T-cell (primary cell): Measurements from ENCODE around the gene SNAPC1. TPM values are rescaled to one million over a fixed set of nuclear protein-coding genes. Genes with fewer than 3 reads are reported as not detected.

Experiments used
- ATAC-seq, 4 experiments: fragments of 200-7000 bp in 3 of 4; fragments of 150-1000 bp in 1 of 4; cut with Tn5 transposase; replicated peaks in 1 of 4; 1 replicate in 3 of 4; 2 replicates in 1 of 4; pipeline ENCODE4 v1.10.0; 2021; ENCODE audit warnings: moderate library complexity in 3 of 4, mild to moderate bottlenecking in 2 of 4, moderate number of reproducible peaks in 1 of 4
- CTCF ChIA-PET, 2 donors: fragments of 300-600 bp; sonication (Branson Sonifier 250); formaldehyde crosslinking; loops; one replicate each; lab custom pipeline; 2022; ENCODE audit warnings: antibody characterized with exemption in 2 of 2; lab: Charles Lee
- POLR2A ChIA-PET, 2 donors: fragments of 300-600 bp; sonication (Branson Sonifier 250); formaldehyde crosslinking; loops; one replicate each; lab custom pipeline; 2022; ENCODE audit warnings: antibody characterized with exemption in 2 of 2; lab: Charles Lee
- DNase-seq, 35 experiments: peaks; one replicate each; pipeline versions ENCODE4 v3.0.0 to v3.0.0-alpha.2; 2013 to 2023
- H3K27ac ChIP-seq: one replicate; pipeline ENCODE4 v1.5.1; 2013; ENCODE audit warnings: low read length
- H3K27me3 ChIP-seq, 2 experiments: replicated peaks in 1 of 2; 1 replicate in 1 of 2; 2 replicates in 1 of 2; pipeline versions ENCODE4 v1.6.1 to v1.7.0; 2013; ENCODE audit warnings: low read length in 1 of 2, mixed read lengths in 1 of 2; ENCODE audit not compliant: control insufficient read depth in 2 of 2, insufficient read depth in 2 of 2; ENCODE audit errors: extremely low read depth in 1 of 2
- H3K36me3 ChIP-seq, 2 donors: 1 replicate in 1 of 2; 2 replicates in 1 of 2; pipeline versions ENCODE4 v1.6.1 to v1.7.0; 2013; ENCODE audit warnings: low read length in 1 of 2; ENCODE audit not compliant: control insufficient read depth in 2 of 2, insufficient read depth in 1 of 2; ENCODE audit errors: extremely low read depth in 1 of 2
- H3K4me1 ChIP-seq, 2 experiments: 1 replicate in 1 of 2; 2 replicates in 1 of 2; pipeline versions ENCODE4 v1.6.1 to v1.7.0; 2013; ENCODE audit warnings: low read length in 2 of 2, mixed read lengths in 1 of 2; ENCODE audit not compliant: insufficient read depth in 2 of 2, control insufficient read depth in 1 of 2; ENCODE audit errors: extremely low read depth in 1 of 2
- H3K4me3 ChIP-seq, 2 donors: 1 replicate in 1 of 2; 2 replicates in 1 of 2; pipeline versions ENCODE4 v1.5.1 to v1.7.0; 2013; ENCODE audit warnings: mild to moderate bottlenecking in 2 of 2, low read length in 1 of 2, moderate library complexity in 1 of 2; ENCODE audit not compliant: control insufficient read depth in 1 of 2; ENCODE audit errors: extremely low read depth in 1 of 2
- H3K9me3 ChIP-seq: 2 replicates; pipeline ENCODE4 v1.7.0; 2013
- H3K27ac Mint-ChIP-seq, 2 donors: one replicate each; pipeline ENCODE4 v1.8.0; 2020 to 2021; ENCODE audit warnings: mild to moderate bottlenecking in 2 of 2, mixed read lengths in 2 of 2
- H3K27me3 Mint-ChIP-seq, 2 donors: one replicate each; pipeline ENCODE4 v1.8.0; 2021 to 2022; ENCODE audit warnings: mixed read lengths in 2 of 2
- H3K36me3 Mint-ChIP-seq: one replicate; pipeline ENCODE4 v1.8.0; 2021; ENCODE audit warnings: mixed read lengths
- H3K4me1 Mint-ChIP-seq, 3 donors: one replicate each; pipeline ENCODE4 v1.8.0; 2020 to 2022; ENCODE audit warnings: mixed read lengths in 3 of 3, mild to moderate bottlenecking in 1 of 3
- H3K4me3 Mint-ChIP-seq, 3 donors: one replicate each; pipeline ENCODE4 v1.8.0; 2020 to 2022; ENCODE audit warnings: mild to moderate bottlenecking in 3 of 3, mixed read lengths in 3 of 3, moderate library complexity in 3 of 3
- H3K9me3 Mint-ChIP-seq, 3 donors: one replicate each; pipeline ENCODE4 v1.8.0; 2020 to 2022; ENCODE audit warnings: mixed read lengths in 3 of 3
- WGBS: methylation state at CpG from one replicate; pipeline ENCODE4 v1.1.5; 2013; ENCODE audit warnings: missing lambda C conversion rate; ENCODE audit not compliant: insufficient coverage; 5-methylcytosine and 5-hydroxymethylcytosine counted together
- total RNA-seq, 35 experiments: library from RNA in 6 of 35; stranded (reverse) in 6 of 35; fragments of 120-200 nt in 1 of 35; gene quantifications; one replicate each; pipeline versions ENCODE4 v1.2.1 to v1.2.4 and lab custom pipeline; 2013 to 2026

SNAPC1 gene
- total RNA-seq, 5 donors from 2014 or later (not counting 1 experiment from before 2014, with no cell fraction given): 2.8 to 6.4 (median 4.0) TPM

- POLR2A ChIA-PET: interaction anchor here (0.5 to 1.3 kb wide), 3 partner anchors 11 to 16 kb away, joined by 3 to 5 read pairs (median 4); no protein-coding TSS in a partner anchor
- DNase-seq: no peak
- no peaks in the 10 kb centered on the region for H3K9me3 Mint-ChIP-seq
- Histone ChIP-seq H3K4me1 (peaks cover 0 to 3% of the 10 kb centered on the region in 2 experiments), H3K9me3 (no peaks in the 10 kb centered on the region), H3K27me3 (no peaks in the 10 kb centered on the region), H3K4me3 (no peak overlapping the region), H3K36me3 (peaks cover 5 to 82% of the 10 kb centered on the region in 2 donors), H3K27ac (no peak overlapping the region)
- no peak overlapping the region for H3K4me3 Mint-ChIP-seq
- no CpG with 5 or more reads among the region's 2 CpGs for WGBS
- H3K4me1 Mint-ChIP-seq: peaks cover 16 to 28% (median 20%) of the 10 kb centered on the region in 3 donors
- H3K27me3 Mint-ChIP-seq: no peaks in the 10 kb centered on the region
- H3K27ac Mint-ChIP-seq: no peak overlapping the region
- H3K36me3 Mint-ChIP-seq: peaks cover 62% of the 10 kb centered on the region
- no peak for ATAC-seq
- CTCF ChIA-PET: interaction anchor here in 1 of 2 donors (1.3 kb wide), 1 partner anchor 8 kb away, joined by 3 read pairs; no protein-coding TSS in a partner anchor
Measured at GRCh38 chr14:61733972-61734371, 28.2 kb upstream of the SNAPC1 start.

- ATAC-seq: no peak
- H3K9me3 ChIP-seq: no peaks in the 10 kb centered on the region
- 33% methylated on average over 1 of the region's 4 CpGs for WGBS
- no peak overlapping the region for H3K4me3 ChIP-seq
- Mint-ChIP-seq H3K9me3 (no peaks in the 10 kb centered on the region), H3K27me3 (no peaks in the 10 kb centered on the region), H3K27ac (no peak overlapping the region), H3K4me1 (peaks cover 0 to 6% (median 3%) of the 10 kb centered on the region in 3 donors), H3K4me3 (no peak overlapping the region), H3K36me3 (peaks cover 58% of the 10 kb centered on the region)
- CTCF ChIA-PET: no interaction called here
- H3K4me1 ChIP-seq: no peaks in the 10 kb centered on the region
- peaks cover 5 to 85% of the 10 kb centered on the region in 2 donors for H3K36me3 ChIP-seq
- no peak overlapping the region for H3K27ac ChIP-seq
- H3K27me3 ChIP-seq: no peaks in the 10 kb centered on the region
- POLR2A ChIA-PET: interaction anchor here in 1 of 2 donors (0.6 to 1.1 kb wide), 2 partner anchors 12 to 87 kb away, joined by 3 read pairs; no protein-coding TSS in a partner anchor
- DNase-seq: no peak
Measured at GRCh38 chr14:61736751-61737150, 25.5 kb upstream of the SNAPC1 start.

GRCh38 chr14:61737915-61738314, 24.3 kb upstream of the SNAPC1 start:
- H3K36me3 ChIP-seq: peaks cover 5 to 89% of the 10 kb centered on the region in 2 donors
- ATAC-seq (no peak), DNase-seq (no peak)
- Mint-ChIP-seq H3K27ac (peak overlapping the region; percentile 38 to 48), H3K27me3 (no peaks in the 10 kb centered on the region), H3K9me3 (no peaks in the 10 kb centered on the region), H3K36me3 (peaks cover 51% of the 10 kb centered on the region), H3K4me1 (peaks cover 0 to 6% (median 3%) of the 10 kb centered on the region in 3 donors), H3K4me3 (no peak overlapping the region)
- H3K9me3 ChIP-seq: no peaks in the 10 kb centered on the region
- POLR2A ChIA-PET: no interaction called here
- H3K27ac ChIP-seq: no peak overlapping the region
- no peaks in the 10 kb centered on the region for H3K27me3 ChIP-seq
- no CpG with 5 or more reads among the region's 5 CpGs for WGBS
- no peak overlapping the region for H3K4me3 ChIP-seq
- no peaks in the 10 kb centered on the region for H3K4me1 ChIP-seq
- CTCF ChIA-PET: interaction anchor here in 1 of 2 donors (2.2 kb wide), 1 partner anchor 11 kb away, joined by 8 read pairs; no protein-coding TSS in a partner anchor

GRCh38 chr14:61739133-61739532, 23.1 kb upstream of the SNAPC1 start:
- H3K9me3 Mint-ChIP-seq: no peaks in the 10 kb centered on the region
- POLR2A ChIA-PET: interaction anchor here in 1 of 2 donors (0.7 kb wide), 1 partner anchor 335 kb away, joined by 3 read pairs; no protein-coding TSS in a partner anchor
- CTCF ChIA-PET: interaction anchor here (0.5 to 2.2 kb wide), 6 partner anchors 9 to 458 kb away, joined by 3 to 8 read pairs (median 4); partner anchors contain the start of gene TMEM30B (in 1 of the 2)
- ATAC-seq: no peak
- DNase-seq: no peak
- Histone ChIP-seq H3K27ac (no peak overlapping the region), H3K9me3 (no peaks in the 10 kb centered on the region), H3K4me1 (no peaks in the 10 kb centered on the region), H3K4me3 (no peak overlapping the region), H3K27me3 (no peaks in the 10 kb centered on the region), H3K36me3 (peaks cover 5 to 85% of the 10 kb centered on the region in 2 donors)
- no peak overlapping the region for H3K4me3 Mint-ChIP-seq
- peaks cover 42% of the 10 kb centered on the region for H3K36me3 Mint-ChIP-seq
- H3K27me3 Mint-ChIP-seq: no peaks in the 10 kb centered on the region
- H3K27ac Mint-ChIP-seq: no peak overlapping the region
- peaks cover 0 to 6% (median 3%) of the 10 kb centered on the region in 3 donors for H3K4me1 Mint-ChIP-seq

GRCh38 chr14:61742371-61742770, 19.8 kb upstream of the SNAPC1 start:
- ChIA-PET CTCF (interaction anchor here (0.6 to 1.6 kb wide), 4 partner anchors 13 to 359 kb away, joined by 3 to 9 read pairs (median 6); no protein-coding TSS in a partner anchor), POLR2A (interaction anchor here in 1 of 2 donors (0.5 kb wide), 1 partner anchor 13 kb away, joined by 4 read pairs; no protein-coding TSS in a partner anchor)
- Mint-ChIP-seq H3K4me3 (no peak overlapping the region), H3K9me3 (no peaks in the 10 kb centered on the region), H3K27ac (no peak overlapping the region), H3K4me1 (no peaks in the 10 kb centered on the region), H3K27me3 (no peaks in the 10 kb centered on the region), H3K36me3 (peaks cover 36% of the 10 kb centered on the region)
- DNase-seq: no peak
- Histone ChIP-seq H3K4me1 (no peaks in the 10 kb centered on the region), H3K36me3 (peaks cover 5 to 74% of the 10 kb centered on the region in 2 donors), H3K4me3 (no peak overlapping the region), H3K27me3 (no peaks in the 10 kb centered on the region), H3K27ac (no peak overlapping the region), H3K9me3 (no peaks in the 10 kb centered on the region)
- WGBS: 100% methylated on average over 4 of the region's 6 CpGs
- no peak for ATAC-seq

- H3K27ac ChIP-seq: no peak overlapping the region
- H3K36me3 Mint-ChIP-seq: peaks cover 29% of the 10 kb centered on the region
- WGBS: no CpG with 5 or more reads among the region's 5 CpGs
- peaks cover 0 to 2% (median 0%) of the 10 kb centered on the region in 3 donors for H3K4me1 Mint-ChIP-seq
- no peaks in the 10 kb centered on the region for H3K9me3 ChIP-seq
- H3K27me3 ChIP-seq: no peaks in the 10 kb centered on the region
- H3K36me3 ChIP-seq: peaks cover 0 to 58% of the 10 kb centered on the region in 2 donors
- ChIA-PET POLR2A (interaction anchor here (0.5 to 1.3 kb wide), 8 partner anchors 9 to 49 kb away, joined by 3 to 5 read pairs (median 4); partner anchors contain the start of gene HIF1A (in 1 of the 2)), CTCF (interaction anchor here (0.6 to 1.1 kb wide), 5 partner anchors 24 to 456 kb away, joined by 3 to 4 read pairs (median 3); no protein-coding TSS in a partner anchor)
- ATAC-seq: no peak
- no peak for DNase-seq
- no peak overlapping the region for H3K27ac Mint-ChIP-seq
- H3K4me3 ChIP-seq: no peak overlapping the region
- no peaks in the 10 kb centered on the region for H3K4me1 ChIP-seq
- H3K27me3 Mint-ChIP-seq: no peaks in the 10 kb centered on the region
- no peak overlapping the region for H3K4me3 Mint-ChIP-seq
- no peaks in the 10 kb centered on the region for H3K9me3 Mint-ChIP-seq
Measured at GRCh38 chr14:61744238-61744637, 18.0 kb upstream of the SNAPC1 start.
